Eye (tissue), 1 donor: ENCODE measurements around the gene SERPINB10.
A peak's percentile ranks its signal among the peaks of the same experiment; 100 is the strongest.

ENCODE experiments used
- DNase-seq: peaks from one replicate; pipeline ENCODE4 v3.0.0-alpha.2; 2015

SERPINB10 gene

DNA sequence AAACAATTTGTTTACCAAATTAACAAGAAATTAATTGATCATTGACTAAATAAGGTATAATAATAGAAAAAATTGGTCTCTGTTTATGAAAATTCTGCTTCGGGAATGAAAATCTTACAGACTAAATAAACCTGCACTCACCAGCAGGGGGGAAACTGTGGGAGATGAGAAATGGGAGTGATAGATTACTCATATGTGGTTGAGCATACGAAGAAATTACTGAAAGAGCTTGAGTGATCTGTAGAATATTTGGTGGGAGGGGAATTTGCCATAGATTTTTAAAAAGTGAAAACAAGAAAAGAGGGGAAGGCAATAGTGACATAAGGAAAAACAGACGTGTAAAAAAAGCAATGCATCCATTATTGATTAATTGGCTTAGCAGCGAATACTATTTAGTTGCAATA lies 43.5 kb downstream of the SERPINB10 start:
- no peak for DNase-seq

DNA sequence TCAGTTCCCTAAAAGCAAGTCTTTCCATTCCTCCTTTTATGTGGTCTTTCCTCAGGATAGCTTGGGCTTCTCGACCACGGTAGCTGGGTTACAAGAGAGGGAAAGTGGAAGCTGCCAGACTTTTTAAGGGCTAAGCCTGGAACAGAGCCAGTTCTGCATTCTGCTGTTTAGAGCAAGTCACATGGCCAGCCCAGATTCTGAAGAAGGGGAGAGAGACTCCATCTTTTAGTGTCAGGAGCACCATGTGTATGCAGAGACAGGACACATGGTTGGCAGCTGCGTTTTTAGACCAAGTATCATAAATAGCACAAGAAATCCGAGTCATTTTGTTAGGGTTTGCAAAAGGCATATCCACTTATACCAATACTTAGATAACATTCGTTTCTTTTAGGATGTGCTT lies 46.1 kb downstream of the SERPINB10 start:
- no peak for DNase-seq

DNA sequence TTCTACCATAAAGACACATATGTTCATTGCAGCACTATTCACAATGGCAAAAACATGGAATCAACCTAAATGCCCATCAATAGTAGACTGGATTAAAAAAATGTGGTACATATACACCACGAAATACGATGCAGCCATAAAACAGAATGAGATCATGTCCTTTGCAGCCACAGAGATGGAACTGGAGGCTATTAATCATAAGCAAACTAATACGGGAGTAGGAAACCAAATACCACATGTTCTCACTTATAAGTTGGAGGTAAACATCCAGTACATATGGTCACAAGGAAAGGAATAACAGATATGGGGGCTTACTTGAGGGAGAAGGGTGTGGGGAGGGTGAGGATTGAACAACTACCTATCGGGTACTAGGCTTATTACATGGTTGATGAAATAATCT lies 49.0 kb downstream of the SERPINB10 start:
- DNase-seq: no peak

DNA sequence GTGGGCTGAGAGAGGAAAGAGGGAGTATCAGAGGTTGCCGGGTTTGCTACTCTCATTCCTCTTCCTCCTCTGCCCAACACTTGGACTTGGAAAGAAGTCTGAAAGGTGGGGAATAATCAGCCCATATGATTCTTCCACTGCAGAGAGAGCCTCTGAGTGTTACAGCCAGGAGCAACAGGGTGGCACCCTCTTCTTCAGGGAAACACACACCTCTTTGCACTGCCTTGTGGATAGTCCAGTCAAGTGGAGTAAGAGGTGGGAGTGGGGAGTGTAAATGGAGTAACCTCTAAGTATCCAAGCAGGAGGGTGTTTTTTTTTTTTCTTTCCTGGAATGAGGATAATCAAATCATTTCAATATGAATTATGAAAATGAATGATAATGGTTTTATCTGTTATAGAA lies 53.1 kb downstream of the SERPINB10 start:
- no peak for DNase-seq

DNA sequence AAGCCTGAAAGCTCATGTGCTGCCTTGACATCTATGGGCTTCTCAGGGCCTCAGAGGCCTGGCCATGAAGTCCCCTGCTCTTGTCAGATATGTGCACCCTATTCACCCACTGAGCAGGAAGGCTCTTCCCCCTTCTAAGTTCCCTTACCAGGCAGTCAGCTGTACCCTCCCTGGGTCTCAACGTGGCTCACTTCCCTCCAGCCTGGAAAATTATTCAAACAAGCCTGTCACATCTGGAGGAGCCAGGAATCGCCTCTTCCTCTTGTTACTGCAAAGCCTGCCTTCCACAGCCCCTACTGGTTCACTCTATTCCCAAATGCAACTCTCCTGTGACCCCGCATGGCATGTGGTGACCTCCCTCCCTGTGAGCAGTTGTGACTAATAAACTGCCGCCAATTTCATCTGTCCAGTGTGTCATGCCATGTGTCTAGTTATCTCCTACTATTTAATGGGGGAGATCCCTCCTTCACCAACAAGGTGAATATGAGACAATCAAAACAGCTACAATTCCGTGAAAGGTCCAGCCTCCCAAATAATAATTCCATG lies 53.8 kb downstream of the SERPINB10 start:
- no peak for DNase-seq

DNA sequence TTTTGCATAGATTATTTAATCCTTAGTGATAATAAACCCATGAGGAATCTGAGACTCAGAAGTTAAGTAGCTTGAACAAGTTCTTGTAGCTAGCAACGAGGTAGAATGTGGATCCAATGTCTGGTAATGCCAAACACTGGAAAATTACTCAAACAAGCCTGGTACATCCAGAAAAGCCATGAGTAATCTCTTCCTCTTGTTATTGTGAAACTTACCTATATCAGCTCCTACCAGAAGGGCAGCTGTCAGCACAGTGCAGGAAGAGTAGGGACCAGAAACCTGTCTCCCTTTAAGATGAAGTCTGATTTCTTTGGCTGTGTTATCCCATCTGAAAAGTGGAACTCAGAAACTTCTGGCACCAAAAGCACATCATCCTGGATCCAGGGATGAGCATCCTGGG lies 54.4 kb downstream of the SERPINB10 start:
- DNase-seq: no peak

DNA sequence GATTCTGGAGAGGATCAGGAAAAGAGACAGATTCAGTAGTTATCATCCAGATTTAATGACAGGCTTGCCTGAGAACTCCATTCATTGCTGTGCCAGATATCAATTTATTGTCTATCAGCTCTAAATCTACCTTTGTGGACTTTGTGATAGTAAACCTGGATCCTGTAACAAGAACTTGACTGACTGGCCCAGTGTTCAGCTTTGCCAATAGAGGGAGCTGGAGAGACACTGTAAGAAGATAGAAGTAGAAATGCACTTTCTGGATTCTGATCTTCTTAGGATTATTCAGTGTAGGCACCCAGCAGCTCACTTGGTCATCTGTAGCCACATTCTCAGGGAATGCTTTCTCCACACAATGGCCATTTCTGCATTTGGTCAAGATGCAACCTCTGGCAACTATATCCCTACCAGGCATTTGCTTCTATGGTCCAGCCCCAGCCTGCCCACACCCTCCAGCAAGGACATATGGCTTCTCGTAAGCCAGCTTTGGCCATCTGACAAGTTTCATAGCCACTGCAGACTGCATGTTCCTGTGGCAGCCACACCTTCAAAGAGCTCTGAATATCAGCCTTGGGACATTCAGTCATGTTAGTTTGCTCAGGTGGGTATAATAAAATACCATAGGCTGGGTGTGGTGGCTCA lies 56.0 kb downstream of the SERPINB10 start:
- DNase-seq: peak; percentile 48

DNA sequence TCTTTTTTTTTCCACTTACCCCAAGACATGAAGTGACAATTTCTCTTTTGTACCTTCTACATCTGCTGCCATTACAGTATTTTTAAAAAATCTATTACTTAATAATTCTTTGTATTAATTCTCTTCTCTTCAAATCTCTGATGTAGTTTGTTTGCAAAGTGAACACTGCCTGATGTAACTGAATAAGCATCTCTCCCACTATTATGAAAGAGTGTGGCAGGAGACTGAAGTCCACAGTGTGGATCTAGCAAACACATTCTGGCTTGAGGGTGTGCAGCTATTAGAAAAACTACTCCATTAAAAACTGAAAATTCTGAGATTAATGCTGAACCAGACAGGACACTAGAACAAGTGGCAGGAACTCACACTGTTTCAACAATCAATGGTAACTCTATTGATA lies 57.1 kb downstream of the SERPINB10 start:
- DNase-seq: no peak

DNA sequence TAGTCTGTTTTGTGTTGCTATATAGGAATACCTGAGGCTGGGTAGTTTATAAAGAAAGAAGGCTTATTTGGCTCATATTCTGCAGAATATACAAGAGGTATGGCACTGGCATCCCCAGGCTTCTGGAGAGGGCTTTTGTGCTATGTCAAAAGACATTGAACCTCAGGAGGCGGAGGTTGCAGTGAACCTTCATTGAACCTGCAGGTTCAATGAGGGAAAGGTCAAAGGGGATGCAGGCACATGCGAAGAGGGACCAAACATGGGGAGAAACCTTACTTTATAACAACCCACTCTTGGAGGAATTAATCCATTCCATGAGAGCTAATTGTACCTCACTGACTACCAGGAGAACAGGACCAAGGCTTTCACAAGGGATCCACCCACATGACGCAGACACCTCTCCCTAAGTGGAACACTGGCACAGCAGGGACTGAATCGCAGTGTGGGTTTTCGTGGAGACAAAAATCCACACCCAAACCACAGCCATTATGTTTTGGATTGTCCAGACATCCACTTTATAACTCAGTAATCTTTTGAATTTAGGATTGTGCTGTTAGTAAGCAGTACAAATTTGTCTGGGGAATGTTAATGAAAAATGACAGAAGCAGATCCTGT lies 58.1 kb downstream of the SERPINB10 start:
- DNase-seq: no peak

DNA sequence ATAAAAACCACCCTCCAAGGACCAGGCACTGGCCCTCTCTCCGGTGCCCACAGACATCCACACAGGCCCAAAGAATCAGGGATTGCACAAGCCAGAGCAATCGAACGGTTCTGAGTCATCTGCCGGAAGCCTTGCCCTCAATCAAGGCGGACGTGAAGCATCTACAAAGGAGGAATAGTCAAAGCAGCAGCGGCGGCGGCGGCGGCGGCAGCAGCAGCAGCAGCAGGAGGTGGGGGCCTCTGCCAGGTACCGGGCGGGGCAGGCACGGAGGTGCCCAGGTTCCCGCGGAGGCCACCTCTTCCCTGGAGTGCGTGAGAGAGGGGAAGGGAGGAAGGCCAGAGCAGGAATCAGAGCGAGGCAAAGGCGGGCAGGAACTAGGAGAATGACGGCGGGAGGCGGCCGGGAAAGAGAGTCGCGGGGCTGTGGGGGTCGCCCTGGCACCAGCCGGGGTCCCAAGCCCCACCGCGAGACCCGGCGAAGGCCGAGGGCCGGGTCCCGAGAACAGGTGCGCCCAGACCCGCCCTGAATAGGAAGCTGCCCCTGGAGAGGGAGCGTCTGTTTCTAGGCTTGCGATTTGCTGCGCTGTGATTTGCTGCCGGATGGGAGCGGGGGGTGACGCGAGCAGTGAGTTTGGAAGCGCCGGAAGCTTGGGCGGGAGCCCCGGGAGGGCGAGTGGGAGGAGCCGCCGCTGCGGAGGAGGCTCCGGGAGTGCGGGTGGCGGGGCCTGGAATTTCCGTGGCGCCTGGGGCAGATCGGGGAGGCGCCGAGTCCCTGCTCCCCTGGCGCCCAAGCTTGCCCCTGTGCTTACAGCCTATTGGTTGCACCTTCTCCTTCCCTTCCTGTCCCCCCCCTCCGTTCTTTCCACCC lies 62.4 kb downstream of the SERPINB10 start, which contains the start of gene SERPINB8:
Gene SERPINB8, plus strand, starts transcription at position 140 of the 867 bp plus-strand sequence. CDS start 8,228 bp downstream, outside the sequence.
- DNase-seq: peak; percentile 98

DNA sequence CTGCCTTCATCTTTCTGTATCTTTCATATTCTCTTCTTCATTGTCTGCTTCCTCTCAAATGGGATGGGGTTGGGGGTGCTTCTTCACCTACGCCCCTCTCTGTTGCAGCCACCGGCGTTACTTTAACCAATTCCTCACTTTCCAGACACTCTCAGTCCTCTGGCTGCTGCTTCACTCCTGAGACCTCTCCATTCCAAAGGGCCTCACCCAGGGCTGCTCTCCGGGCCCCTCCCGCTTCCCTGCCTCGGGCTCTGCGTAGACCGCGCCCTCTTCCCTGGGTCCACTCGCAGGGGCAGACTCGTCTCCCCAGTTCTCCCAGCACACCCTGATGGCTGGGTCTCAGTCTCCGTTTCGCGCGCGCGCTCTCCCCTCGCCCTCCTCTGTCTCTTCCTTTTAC lies 63.0 kb downstream of the SERPINB10 start:
- no peak for DNase-seq

DNA sequence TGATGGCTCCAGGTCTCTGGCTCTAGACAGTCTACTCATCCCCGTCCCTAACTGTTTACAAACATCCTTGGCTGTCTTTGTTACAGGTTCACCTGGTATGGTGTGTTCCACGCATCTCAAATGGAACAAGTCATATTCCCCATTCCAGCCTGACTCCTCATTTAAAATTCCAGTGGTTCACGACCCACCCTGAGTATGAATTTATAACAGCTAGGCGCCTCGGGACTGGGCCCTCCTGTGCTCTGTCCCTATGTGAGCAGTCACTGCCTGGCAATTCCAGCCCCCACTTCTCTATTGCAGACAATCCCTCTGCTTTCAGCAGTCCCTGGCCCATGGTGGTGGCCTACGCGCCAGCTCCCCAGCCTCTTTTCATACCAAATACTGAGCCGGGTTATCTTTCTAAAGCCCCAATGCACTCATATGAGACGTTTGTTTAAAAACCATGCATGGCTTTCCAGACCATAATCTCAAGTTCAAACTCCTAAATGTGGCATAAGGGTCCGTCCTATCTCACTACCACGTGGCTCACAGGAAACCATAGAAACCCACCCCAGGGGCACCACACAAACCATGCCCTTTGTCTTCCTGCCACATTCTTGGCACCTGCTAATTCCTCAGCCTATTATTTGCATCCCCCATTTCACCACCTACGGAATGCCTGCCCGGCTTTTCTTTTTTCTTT lies 63.7 kb downstream of the SERPINB10 start:
- DNase-seq: peak; percentile 23

DNA sequence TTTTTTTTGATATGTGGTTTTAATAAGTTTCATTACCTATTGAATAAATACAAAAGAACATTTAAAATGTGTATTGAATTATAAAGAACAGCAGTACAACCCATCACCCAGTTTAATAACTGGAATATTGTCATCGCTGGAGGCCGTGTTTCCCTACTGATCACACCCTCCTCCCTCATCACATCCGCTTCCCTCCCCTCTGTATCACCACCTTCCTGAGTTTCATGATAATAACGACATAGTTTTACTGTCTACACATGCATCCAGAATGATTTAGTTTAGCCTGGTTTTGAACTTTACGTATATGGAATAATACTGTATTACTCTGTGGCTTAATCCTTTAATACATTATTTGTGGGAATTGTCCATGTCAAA lies 64.2 kb downstream of the SERPINB10 start:
- no peak for DNase-seq

DNA sequence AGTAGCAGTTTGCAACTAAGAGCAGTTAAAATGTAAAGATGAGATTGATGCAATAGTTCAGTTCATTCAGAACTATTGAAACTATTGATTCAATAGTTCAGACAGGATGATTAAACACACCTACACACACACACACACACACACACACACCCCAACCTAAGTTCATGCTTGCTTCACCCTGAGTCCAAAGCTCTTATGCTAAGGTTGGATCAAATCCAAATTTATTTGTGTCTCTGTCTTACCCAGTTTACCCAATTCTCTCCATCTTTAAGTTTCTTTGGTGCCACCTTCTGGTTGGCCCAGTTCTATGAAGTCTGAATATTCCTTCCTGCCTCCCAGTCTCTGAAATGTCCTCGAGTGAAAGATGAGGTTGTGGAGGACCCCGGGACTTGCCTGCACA lies 67.2 kb downstream of the SERPINB10 start:
- DNase-seq: no peak

DNA sequence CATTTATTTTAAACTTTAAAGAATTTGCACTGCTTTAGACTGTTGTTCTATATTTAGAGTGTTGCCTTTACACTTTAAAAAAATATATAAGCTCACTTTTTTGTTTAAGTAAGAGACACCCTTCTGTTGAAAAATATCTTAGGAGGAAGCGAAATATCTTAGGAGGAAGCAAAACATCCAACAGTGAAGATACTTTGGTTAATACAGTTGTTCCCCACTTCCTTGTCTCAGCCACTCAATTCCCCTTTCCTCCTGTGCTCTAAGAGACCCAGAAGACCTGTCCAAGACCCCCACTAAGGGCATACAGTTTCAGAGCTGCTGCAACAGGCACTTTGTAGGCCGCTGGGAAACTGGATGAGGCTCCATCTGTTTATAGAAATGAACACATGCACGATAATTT lies 67.9 kb downstream of the SERPINB10 start:
- no peak for DNase-seq

DNA sequence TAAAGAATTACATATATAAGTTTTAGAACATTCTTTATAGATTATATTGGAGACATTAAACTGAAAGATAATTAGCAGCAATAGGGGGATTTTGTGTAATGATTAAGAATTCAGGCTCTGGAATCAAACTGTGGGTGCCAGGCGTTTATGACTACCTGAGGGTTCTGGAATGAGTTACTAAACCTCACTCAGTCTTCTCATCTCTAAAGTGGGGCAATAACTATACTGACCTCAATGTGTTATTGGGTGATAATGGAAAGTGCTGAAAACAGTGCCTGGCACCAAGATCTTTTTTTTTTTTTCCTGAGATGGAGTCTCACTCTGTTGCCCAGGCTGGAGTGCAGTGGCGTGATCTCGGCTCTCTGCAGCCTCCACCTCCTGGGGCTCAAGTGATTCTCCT lies 69.3 kb downstream of the SERPINB10 start:
- no peak for DNase-seq

DNA sequence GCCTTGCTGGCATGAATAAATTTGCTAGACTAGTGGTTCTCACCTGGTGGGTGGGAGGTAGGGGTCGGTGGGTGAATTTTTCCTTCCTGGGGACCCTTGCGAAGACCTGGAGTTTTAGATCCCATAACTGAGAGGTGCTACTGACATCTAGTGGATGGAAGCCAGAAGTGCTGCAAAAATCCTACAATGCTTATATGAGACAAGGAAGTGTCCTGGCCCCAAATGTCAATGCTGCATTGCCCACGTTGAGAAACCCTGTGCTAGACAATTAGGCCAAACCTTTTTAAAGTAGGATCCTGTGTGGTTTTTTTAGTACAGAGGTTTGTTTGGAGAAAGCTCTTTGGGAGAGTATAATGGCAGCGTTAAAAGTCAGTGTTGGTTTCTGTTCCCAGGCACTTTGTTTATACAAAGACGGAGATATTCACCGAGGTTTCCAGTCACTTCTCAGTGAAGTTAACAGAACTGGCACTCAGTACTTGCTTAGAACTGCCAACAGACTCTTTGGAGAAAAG lies 71.7 kb downstream of the SERPINB10 start:
- DNase-seq: peak; percentile 91

DNA sequence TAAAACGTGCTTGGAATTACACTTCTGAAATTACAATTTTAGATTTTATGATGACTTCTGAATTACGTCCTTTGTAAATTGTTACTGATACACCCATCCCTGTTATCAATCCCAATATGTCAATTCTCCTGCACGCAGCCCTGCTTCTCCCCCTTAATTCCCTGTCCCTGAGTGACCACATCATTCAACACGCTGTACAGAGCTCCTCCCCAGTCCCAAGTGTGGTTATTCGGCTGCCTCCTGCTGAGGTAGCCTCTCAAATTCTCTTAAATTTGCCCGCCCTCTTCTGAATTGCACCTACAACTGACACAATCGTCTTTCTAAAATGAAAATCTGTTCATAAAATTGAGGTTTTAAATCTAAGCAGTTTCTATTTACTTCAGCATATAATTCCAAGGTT lies 72.3 kb downstream of the SERPINB10 start:
- DNase-seq: no peak

DNA sequence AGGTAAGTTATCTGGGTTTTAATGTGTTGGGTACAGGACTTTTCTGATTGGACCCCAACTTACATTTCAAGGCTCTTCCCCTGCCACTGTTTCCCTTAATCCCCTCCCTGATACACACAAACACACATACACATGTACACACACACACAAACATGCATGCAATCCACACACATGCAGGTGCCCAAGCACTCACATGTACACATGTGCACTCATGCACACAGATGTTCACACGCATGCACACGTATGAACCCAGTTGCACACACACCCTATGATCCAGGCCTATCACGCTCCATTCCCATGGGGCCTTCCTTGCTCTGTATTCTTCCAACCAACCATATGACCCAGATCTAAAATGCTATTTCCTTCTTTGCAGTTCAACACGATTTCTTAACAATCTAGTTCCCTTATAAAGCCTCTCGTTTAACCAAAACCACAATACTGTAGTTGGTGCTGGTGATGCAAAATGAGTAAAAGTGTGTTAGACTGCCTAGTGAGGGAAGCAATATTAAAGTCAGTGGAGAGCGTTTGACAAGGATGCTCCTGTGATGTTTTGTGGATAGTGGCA lies 73.2 kb downstream of the SERPINB10 start:
- DNase-seq: no peak

DNA sequence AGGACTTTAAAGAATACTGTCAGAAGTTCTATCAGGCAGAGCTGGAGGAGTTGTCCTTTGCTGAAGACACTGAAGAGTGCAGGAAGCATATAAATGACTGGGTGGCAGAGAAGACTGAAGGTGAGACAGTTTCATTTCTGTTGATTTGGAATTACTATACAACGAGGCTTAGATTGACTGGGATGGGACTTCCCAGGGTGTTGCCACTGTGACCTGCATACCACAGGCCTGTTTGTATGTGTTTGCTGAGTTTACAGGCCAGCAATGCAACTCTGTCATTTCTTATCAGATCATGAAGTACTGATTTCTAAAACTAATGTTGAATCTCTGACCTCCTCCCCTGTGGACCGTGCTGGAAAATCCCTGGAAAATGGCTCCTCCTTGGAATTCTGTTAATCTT lies 74.0 kb downstream of the SERPINB10 start:
- no peak for DNase-seq

DNA sequence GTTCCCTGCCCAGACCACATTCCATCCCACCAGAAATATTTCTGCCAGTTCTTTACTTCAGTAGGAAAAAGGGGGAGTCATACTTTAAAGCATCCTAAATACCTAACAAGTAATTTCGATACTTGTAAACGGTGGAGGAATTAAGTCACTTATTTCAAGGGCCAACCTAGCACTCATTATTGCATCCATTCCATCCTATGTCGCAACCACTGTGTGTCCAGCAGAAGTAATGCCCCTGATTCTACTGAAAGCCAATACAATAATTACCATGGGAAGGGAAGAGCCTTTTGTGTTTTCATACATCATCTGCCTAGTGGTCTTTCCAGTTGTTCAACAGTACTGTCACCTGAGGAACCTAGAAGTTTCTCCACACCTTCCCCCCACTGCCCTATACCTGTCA lies 74.6 kb downstream of the SERPINB10 start:
- DNase-seq: no peak
